CD14-positive monocyte (primary cell): ENCODE data around the gene ITGA11. TPM values are rescaled to one million over a fixed set of nuclear protein-coding genes. Genes with fewer than 3 reads are reported as not detected.
A peak's percentile ranks its signal among the peaks of the same experiment; 100 is the strongest.

Experiments used
- DNase-seq, 3 donors: peaks; one replicate each; pipeline ENCODE4 v3.0.0-alpha.2; 2011 to 2022
- H2AFZ ChIP-seq: 2 replicates; pipeline ENCODE4 v1.6.0; 2012; ENCODE audit warnings: mild to moderate bottlenecking, low read depth, low read length, inconsistent platforms; ENCODE audit not compliant: insufficient read depth, poor library complexity, severe bottlenecking
- H3K27ac ChIP-seq, 2 donors: 1 replicate in 1 of 2; 2 replicates in 1 of 2; pipeline ENCODE4 v1.5.1; 2012 to 2013; ENCODE audit warnings: low read length in 2 of 2, control low read depth in 1 of 2, inconsistent platforms in 1 of 2, low read depth in 1 of 2, mild to moderate bottlenecking in 1 of 2
- H3K27me3 ChIP-seq, 2 donors: one replicate each; pipeline versions ENCODE4 v1.6.0 to v1.6.1; 2011 to 2013; ENCODE audit warnings: low read length in 2 of 2; ENCODE audit not compliant: control insufficient read depth in 2 of 2, insufficient read depth in 2 of 2
- H3K36me3 ChIP-seq, 2 donors: replicated peaks in 1 of 2; 1 replicate in 1 of 2; 2 replicates in 1 of 2; pipeline versions ENCODE4 v1.5.1 to v1.6.1; 2012 to 2013; ENCODE audit warnings: low read length in 2 of 2, control low read depth in 1 of 2, inconsistent platforms in 1 of 2, mild to moderate bottlenecking in 1 of 2; ENCODE audit not compliant: insufficient read depth in 2 of 2, control insufficient read depth in 1 of 2
- H3K4me1 ChIP-seq, 2 donors: 1 replicate in 1 of 2; 2 replicates in 1 of 2; pipeline versions ENCODE4 v1.5.1 to v1.6.1; 2012 to 2013; ENCODE audit warnings: low read length in 2 of 2, control low read depth in 1 of 2, inconsistent platforms in 1 of 2, mild to moderate bottlenecking in 1 of 2, moderate library complexity in 1 of 2; ENCODE audit not compliant: insufficient read depth in 2 of 2, control insufficient read depth in 1 of 2
- H3K4me2 ChIP-seq: replicated peaks from 2 replicates; pipeline ENCODE3; 2012; ENCODE audit warnings: low read length, moderate library complexity, mild to moderate bottlenecking; ENCODE audit not compliant: poor library complexity, severe bottlenecking; ENCODE audit errors: extremely low read depth
- H3K4me3 ChIP-seq, 3 experiments: fragments of 200-600 bp in 1 of 3; sonication (generic) in 1 of 3; replicated peaks in 1 of 3; 1 replicate in 2 of 3; 2 replicates in 1 of 3; pipeline ENCODE4 v1.5.1; 2011 to 2013; ENCODE audit warnings: low read length in 3 of 3, mild to moderate bottlenecking in 3 of 3, control low read depth in 2 of 3, low read depth in 2 of 3, inconsistent platforms in 1 of 3, moderate library complexity in 1 of 3
- H3K79me2 ChIP-seq: 2 replicates; pipeline ENCODE4 v1.6.0; 2012; ENCODE audit warnings: mild to moderate bottlenecking, control low read depth, inconsistent platforms, low read length, moderate library complexity; ENCODE audit not compliant: insufficient read depth
- H3K9ac ChIP-seq: 2 replicates; pipeline ENCODE4 v1.6.0; 2017; ENCODE audit warnings: low read length, mild to moderate bottlenecking; ENCODE audit not compliant: insufficient read depth, poor library complexity, severe bottlenecking
- H3K9me3 ChIP-seq, 2 donors: replicated peaks in 1 of 2; 1 replicate in 1 of 2; 2 replicates in 1 of 2; pipeline versions ENCODE4 v1.5.1 to v1.6.1; 2012 to 2013; ENCODE audit warnings: low read length in 2 of 2, control low read depth in 1 of 2; ENCODE audit not compliant: control insufficient read depth in 1 of 2, insufficient read depth in 1 of 2
- H4K20me1 ChIP-seq: 2 replicates; pipeline ENCODE4 v1.6.0; 2012; ENCODE audit warnings: mild to moderate bottlenecking, low read length, control low read depth, moderate library complexity; ENCODE audit not compliant: insufficient read depth
- H3K27ac Mint-ChIP-seq, 7 donors: one replicate each; pipeline ENCODE4 v1.8.0; 2020; ENCODE audit warnings: mild to moderate bottlenecking in 7 of 7, mixed read lengths in 7 of 7, moderate library complexity in 6 of 7, inconsistent platforms in 2 of 7
- H3K27me3 Mint-ChIP-seq, 3 donors: one replicate each; pipeline ENCODE4 v1.8.0; 2021 to 2022; ENCODE audit warnings: low read depth in 3 of 3, mild to moderate bottlenecking in 3 of 3, mixed read lengths in 3 of 3, moderate library complexity in 3 of 3, inconsistent platforms in 1 of 3
- H3K36me3 Mint-ChIP-seq, 2 donors: one replicate each; pipeline ENCODE4 v1.8.0; 2020; ENCODE audit warnings: mixed read lengths in 2 of 2, inconsistent platforms in 1 of 2, mild to moderate bottlenecking in 1 of 2
- H3K4me1 Mint-ChIP-seq: one replicate; pipeline ENCODE4 v1.8.0; 2020; ENCODE audit warnings: mild to moderate bottlenecking, mixed read lengths
- H3K4me3 Mint-ChIP-seq, 2 donors: one replicate each; pipeline ENCODE4 v1.8.0; 2020; ENCODE audit warnings: mild to moderate bottlenecking in 2 of 2, mixed read lengths in 2 of 2, moderate library complexity in 1 of 2
- H3K9me3 Mint-ChIP-seq, 7 donors: one replicate each; pipeline ENCODE4 v1.8.0; 2020 to 2022; ENCODE audit warnings: mixed read lengths in 7 of 7, mild to moderate bottlenecking in 6 of 7, moderate library complexity in 6 of 7, inconsistent platforms in 2 of 7
- CTCF ChIP-seq: fragments of 200-600 bp; IDR thresholded peaks from one replicate; pipeline ENCODE4 v1.8.0; 2022; ENCODE audit warnings: antibody characterized with exemption, mild to moderate bottlenecking
- WGBS: methylation state at CpG from one replicate; pipeline ENCODE4 v1.1.5; 2013; ENCODE audit warnings: missing lambda C conversion rate; ENCODE audit not compliant: insufficient coverage; 5-methylcytosine and 5-hydroxymethylcytosine counted together
- intact Hi-C, 2 donors: fragments of 100-400 bp; cut with micrococcal nuclease; formaldehyde crosslinking; loops; one replicate each; pipeline versions ENCODE4 v1.15.0 to v1.15.1; 2023
- polyA plus RNA-seq, 3 donors: library from polyadenylated mRNA; depleted of rRNA in 1 of 3; unstranded in 2 of 3; stranded (reverse) in 1 of 3; fragments of 300-500 nt in 2 of 3; fragments of >200 nt in 1 of 3; fragmentation: Illumina TruSeq in 2 of 3; gene quantifications; 1 replicate in 2 of 3; 2 replicates in 1 of 3; pipeline ENCODE4 v1.2.3, GENCODE V29; 2012 to 2021

ITGA11 gene
- polyA plus RNA-seq, 3 donors, result under 0.01 to 0.01 TPM; not detected in 1

- TF ChIP-seq CTCF, result no peak
- DNase-seq, result no peak
- Histone ChIP-seq H3K79me2 (no peaks in the 10 kb centered on the region), H4K20me1 (no peaks in the 10 kb centered on the region), H3K27ac (no peak overlapping the region), H2AFZ (no peak overlapping the region), H3K36me3 (no peaks in the 10 kb centered on the region), H3K27me3 (peaks cover 6 to 15% of the 10 kb centered on the region in 2 donors), H3K4me3 (no peak overlapping the region), H3K9me3 (no peaks in the 10 kb centered on the region), H3K4me2 (no peak overlapping the region), H3K4me1 (peaks cover 14 to 18% of the 10 kb centered on the region in 2 donors), H3K9ac (no peak overlapping the region)
- peaks cover 14% of the 10 kb centered on the region for H3K4me1 Mint-ChIP-seq
- H3K36me3 Mint-ChIP-seq, result no peaks in the 10 kb centered on the region
- no peaks in the 10 kb centered on the region for H3K9me3 Mint-ChIP-seq
- no peak overlapping the region for H3K27ac Mint-ChIP-seq
- peaks cover 2 to 14% (median 13%) of the 10 kb centered on the region in 3 donors for H3K27me3 Mint-ChIP-seq
- intact Hi-C loops, result loop anchor here in 1 of 2 donors (10.0 kb wide), 1 partner anchor 45 kb away; no protein-coding TSS in a partner anchor
- WGBS, result 90% methylated on average over 2 of the region's 2 CpGs
- no peak overlapping the region for H3K4me3 Mint-ChIP-seq
Observed at GRCh38 chr15:68259883-68260282, 172.1 kb downstream of the ITGA11 start.

- Histone ChIP-seq H3K4me1 (peaks cover 14 to 18% of the 10 kb centered on the region in 2 donors), H3K4me3 (no peak overlapping the region), H3K27ac (no peak overlapping the region), H3K9me3 (no peaks in the 10 kb centered on the region), H3K4me2 (no peak overlapping the region), H2AFZ (no peak overlapping the region), H3K79me2 (no peaks in the 10 kb centered on the region), H3K27me3 (peaks cover 0 to 4% of the 10 kb centered on the region in 2 donors), H4K20me1 (no peaks in the 10 kb centered on the region), H3K36me3 (no peaks in the 10 kb centered on the region), H3K9ac (no peak overlapping the region)
- Mint-ChIP-seq H3K9me3 (no peaks in the 10 kb centered on the region), H3K27ac (peak overlapping the region in 1 of 7 donors; percentile 42), H3K36me3 (no peaks in the 10 kb centered on the region), H3K27me3 (peaks cover 2 to 5% (median 3%) of the 10 kb centered on the region in 3 donors), H3K4me3 (no peak overlapping the region), H3K4me1 (peaks cover 14% of the 10 kb centered on the region)
- TF ChIP-seq CTCF, result no peak
- WGBS, result 100% methylated on average over 3 of the region's 4 CpGs
- DNase-seq, result no peak
- intact Hi-C loops, result loop anchor here in 1 of 2 donors (10.0 kb wide), 1 partner anchor 46 kb away; no protein-coding TSS in a partner anchor
Observed at GRCh38 chr15:68258692-68259091, 173.3 kb downstream of the ITGA11 start.
